CD4-positive, alpha-beta T cell treated with Interleukin-21 for 1 hour (primary cell): ENCODE data around the gene GFER.
A peak's percentile ranks its signal among the peaks of the same experiment; 100 is the strongest.
"Not testable (repeated sequence)": the region's sequence is repeated elsewhere in the genome, so short reads cannot be mapped to it uniquely, and the experiment has no call there.

Experiments
- DNase-seq: peaks from one replicate; pipeline ENCODE4 v3.0.0-alpha.2; 2020

GFER gene

DNA sequence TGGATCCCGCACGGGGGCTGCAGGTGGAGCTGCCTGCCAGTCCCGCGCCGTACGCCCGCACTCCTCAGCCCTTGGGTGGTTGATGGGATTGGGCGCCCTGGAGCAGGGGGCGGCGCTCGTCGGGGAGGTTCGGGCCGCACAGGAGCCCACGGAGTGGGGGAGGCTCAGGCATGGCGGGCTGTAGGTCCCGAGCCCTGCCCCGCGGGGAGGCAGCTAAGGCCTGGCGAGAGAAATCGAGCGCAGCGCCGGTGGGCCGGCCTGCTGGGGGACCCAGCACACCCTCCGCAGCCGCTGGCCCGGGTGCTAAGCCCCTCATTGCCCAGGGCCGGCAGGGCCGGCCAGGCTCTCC is 25.9 kb upstream of the GFER start:
- DNase-seq: not testable (repeated sequence)

DNA sequence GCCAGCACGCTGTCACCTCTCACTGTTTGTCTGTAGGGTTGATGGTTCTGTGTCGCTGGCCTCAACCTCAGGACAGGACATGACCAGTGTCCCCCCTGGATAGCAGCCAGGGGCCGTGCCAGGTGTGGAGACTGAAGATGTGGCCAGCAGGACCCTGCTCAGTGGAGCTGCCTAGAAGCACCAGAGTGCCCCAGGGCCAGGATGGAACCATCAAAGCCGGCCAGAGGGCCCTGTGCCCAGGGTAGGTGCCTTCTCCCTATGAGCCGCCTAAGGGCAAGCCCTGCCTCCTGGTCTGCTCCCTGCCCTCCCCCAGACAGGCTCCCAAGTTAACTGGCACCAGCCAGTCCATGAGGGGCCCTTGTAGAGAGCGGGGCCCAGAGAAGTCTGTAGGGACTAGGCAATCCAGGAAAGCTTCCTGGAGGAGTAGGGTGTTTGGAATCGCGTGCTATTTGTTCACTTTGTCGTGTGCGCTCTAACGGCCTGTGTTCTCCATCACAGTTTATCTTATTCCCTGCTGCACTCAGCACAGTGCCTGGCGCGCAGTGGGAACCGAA is 25.2 kb upstream of the GFER start:
- no peak for DNase-seq

DNA sequence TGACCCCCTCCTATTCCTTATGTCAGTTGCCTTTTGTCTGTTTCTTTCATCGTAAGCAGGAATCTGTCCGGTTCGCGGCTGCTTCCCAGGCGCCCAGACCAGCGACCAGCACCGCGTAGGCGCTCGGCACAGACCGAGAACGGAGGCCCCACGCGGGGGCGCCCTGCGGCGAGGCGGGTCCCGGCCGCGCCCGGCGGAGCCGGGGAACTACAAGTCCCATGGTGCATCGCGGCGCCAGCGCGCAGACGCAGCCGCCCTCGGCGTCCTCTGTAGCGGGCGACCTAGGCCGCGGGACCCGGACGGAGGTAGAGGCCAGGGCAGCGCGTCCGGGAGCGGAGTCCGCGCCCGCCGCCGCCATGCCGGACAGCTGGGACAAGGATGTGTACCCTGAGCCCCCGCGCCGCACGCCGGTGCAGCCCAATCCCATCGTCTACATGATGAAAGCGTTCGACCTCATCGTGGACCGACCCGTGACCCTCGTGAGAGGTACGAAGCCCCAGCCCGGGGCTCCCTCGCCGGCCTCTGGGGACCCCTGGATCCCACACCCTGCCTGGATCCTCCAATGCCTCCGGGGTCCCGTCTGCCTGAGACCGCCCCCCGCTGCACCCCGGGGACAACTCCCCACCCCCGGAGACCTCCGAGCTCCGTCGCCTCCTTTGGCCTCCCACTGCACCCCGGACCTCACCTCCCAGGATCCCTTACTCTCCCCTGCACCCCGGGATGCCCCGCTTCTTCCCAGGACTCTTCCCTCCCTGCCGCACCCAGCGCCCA is 24.5 kb upstream of the GFER start, which contains the start of gene NDUFB10:
TSS of gene NDUFB10 (plus strand) at position 270 of the 771 bp plus-strand sequence. CDS start at position 357, 87 bp downstream.
- DNase-seq: peak; percentile 91

DNA sequence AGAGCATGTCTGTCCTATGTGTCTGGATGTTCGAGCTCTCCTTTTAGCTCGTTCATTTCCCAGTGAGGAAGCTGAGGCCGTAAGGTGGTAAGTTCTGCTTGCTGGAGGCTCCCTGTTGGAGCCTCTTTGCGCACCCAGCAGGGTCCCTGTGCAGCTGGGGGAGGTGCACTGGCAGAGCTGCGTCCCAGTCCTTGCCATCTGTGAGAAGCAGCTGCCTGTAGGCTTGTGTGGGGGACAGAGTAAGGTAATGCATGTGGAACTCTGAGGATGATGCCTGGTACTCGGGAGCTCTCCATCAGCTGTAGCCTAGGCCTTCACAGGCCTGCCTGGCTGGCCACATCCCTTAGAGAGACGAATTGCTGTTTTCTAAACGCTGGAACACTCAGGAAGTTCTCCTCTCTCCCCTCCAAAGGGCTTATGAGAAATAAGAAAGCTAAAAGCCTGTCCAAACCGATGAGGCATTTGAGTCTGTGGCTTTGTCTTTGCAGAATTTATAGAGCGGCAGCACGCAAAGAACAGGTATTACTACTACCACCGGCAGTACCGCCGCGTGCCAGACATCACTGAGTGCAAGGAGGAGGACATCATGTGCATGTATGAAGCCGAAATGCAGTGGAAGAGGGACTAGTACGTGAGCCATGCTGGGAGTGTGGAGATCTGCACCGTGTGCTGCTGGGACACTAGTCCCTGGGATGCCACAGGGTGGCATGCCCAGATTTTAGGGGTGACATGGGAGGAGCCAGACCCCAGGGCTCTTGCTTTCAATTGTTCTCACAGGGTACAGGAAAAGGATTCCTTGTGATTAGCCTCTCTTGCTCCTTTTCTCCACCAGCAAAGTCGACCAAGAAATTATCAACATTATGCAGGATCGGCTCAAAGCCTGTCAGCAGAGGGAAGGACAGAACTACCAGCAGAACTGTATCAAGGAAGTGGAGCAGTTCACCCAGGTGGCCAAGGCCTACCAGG is 23.0 kb upstream of the GFER start:
- peak; percentile 49 for DNase-seq

DNA sequence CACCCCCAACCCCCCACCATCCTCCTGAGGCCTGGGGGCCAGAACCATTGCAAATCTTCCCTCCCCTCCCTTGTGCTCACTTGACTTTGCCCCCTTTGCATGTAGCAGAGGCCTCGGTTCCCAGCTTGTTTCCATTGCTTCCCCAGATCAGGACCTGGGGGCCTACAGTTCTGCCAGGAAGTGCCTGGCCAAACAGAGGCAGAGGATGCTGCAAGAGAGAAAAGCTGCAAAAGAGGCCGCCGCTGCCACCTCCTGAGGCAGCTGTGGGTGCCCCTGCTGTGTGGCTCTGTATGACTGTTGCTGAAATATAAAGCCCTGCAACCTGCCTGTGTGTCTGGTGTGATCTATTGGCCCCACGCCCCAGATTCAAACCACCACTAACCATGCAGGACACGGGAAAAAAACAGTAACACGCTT is 22.3 kb upstream of the GFER start:
- DNase-seq: no peak

DNA sequence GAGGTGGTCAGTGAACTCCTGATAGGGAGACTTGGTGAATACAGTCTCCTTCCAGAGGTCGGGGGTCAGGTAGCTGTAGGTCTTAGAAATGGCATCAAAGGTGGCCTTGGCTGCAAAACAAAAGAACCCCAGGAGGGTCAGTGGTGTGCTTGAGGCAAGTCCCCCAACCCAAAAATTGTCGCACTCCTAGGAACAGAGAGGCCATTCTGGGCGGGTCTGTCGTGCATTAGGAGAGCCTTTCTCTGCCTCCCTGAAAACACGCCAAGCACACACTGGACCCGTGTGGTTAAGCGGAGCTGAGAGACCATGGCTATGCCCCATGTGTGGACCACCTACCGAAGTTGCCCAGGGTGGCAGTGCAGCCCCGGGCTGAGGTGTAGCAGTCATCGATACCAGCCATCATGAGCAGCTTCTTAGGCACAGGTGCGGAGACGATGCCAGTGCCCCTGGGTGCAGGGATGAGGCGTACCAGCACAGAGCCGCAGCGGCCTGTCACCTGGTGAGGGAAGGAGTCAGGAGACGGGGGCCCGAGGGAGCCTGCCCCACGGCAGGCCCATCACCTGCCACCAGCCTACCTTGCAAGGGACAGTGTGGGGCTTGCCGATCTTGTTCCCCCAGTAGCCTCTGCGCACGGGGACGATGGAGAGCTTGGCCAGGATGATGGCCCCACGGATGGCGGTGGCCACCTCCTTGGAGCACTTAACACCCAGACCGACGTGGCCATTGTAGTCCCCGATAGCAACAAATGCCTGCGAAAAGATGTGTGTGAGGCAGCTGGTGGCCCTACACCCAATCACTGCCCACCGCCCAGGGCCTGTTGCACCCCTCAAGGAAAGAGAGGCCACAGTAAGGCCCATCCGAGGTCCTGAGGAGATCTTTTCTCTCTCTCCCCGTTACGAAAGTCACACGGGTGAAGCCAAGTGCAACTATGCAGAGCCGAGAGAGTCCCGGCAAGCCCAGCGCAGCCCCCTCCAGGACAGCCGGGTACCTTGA is 21.5 kb upstream of the GFER start:
- DNase-seq: not testable (repeated sequence)

DNA sequence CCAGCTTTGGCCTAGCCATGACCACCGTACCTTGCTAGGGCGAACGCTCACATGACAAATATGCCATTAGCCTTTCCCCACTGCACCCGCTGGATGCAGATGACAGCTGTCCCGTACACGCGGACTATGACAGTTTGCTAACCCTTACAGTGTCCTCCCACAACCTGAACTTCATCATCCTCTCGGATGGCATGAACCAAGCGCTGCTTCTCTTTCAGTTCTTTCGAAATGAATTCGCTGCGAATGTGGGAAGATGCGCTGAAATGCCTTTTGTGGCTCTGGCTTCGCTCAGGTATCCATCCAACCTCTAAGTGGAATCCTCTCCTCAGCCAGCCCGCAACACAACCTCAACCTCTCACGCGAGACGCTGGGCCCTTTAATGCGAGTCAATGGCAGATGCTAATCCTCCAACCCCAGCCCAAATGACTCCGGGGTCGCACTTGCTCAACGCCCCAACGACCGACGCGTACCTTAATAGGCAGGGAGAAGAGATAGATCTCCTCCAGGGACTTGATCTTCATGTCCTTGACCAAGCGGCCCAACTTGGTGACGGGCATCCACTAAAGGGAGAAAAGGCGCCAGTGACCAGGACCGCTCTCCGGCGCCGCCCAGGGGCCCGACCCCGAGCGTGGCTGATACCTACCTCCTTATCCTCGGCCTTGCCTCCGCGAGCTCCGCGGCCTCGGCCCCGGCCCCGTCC is 20.0 kb upstream of the GFER start:
- DNase-seq: peak; percentile 55

DNA sequence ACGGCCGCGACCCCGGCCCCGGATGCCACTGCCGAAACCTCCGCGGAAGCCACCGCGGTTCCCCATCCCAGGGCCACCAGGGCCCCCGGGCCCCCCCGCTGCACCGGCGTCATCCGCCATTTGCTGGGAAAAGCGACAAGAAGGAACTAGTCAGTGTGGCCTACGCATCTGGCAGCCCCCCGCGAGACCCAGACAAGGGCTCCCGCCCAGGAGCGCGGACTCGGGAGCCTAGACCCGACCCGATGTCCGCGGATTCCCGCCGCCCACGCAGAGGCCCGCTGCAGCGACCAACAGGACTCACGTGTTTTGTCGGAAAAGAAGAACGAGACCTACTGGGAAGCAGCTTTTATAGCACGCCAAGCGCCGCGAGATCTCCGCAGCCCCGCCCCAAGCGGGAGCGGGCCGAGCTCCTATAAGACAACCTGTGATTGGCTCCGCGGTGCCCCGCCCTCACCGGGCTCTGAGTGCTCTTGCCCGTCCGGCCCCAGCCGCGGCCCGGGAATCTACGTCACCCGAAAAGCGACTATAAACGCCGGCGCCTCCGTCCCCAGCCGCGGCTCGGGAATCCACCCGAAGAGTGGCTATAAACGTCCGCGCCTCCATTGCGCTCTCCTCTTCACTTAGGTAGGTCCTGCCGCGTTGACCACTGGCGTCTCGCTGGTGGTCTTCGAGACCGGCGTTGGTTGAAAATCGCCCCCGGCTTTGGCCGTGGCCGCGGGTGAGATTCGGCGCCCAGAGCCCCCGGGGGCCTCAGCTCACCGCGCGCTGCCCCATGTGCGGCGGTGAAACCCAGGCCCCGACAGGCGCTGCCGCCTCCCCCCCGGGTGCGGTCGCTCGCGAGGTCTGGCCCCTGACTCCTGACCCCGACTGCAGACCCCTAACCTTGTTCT is 19.2 kb upstream of the GFER start, which contains the start of gene RPS2:
TSS of gene RPS2 (minus strand) at position 321 of the 890 bp plus-strand sequence. CDS start at position 120, 201 bp downstream.
- peak; percentile 99 for DNase-seq

DNA sequence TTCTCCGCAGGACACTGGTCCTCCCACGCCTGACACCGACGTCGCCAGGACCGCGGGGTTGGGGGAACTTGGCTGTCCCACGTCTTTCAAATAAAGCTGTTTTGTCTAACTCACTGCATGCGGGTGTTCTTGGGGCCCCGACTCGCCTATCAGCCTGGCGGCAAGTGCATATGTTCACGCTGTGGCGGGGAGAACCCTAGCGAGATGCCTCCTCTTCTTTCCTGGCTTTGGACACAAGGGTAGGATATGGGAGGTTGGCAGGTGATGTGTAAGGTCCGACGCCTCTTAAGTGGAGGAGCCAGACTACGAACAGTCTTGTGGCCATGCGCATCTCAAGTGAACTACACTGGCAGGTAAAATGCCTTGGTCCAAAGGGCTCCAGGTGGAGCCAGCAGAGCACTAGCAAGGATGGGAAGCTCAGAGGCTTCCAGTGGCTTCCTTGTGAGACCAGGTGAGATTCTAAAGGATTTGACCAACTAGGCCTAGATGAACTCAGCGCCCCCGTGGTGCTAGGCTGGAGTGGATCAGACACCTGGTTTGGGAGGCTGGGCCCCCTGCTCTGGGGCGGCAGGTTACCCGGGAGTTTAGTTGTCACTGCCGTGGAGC is 18.5 kb upstream of the GFER start:
- DNase-seq: peak; percentile 32

DNA sequence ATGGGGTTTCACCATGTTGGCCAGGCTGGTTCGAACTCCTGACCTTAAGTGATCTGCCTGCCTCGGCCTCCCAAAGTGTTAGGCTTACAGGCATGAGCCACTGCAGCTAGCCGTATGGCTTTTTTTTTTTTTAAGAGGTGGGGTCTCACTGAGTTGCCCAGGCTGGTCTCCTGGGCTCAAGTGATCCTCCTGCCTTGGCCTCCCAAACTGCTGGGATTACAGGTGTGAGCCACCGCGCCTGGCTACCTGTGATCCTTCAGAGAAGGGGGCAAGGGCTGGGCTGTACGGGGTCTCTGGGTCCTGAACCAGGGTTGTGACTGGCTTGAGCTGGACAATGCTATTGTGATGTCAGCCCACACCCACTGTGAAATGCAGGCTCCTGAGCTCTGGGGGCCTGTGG is 17.5 kb upstream of the GFER start, which contains the start of gene RNF151:
TSS of gene RNF151 (plus strand) at position 397 of the 400 bp plus-strand sequence. CDS start 26 bp downstream, outside the sequence.
- no peak for DNase-seq

DNA sequence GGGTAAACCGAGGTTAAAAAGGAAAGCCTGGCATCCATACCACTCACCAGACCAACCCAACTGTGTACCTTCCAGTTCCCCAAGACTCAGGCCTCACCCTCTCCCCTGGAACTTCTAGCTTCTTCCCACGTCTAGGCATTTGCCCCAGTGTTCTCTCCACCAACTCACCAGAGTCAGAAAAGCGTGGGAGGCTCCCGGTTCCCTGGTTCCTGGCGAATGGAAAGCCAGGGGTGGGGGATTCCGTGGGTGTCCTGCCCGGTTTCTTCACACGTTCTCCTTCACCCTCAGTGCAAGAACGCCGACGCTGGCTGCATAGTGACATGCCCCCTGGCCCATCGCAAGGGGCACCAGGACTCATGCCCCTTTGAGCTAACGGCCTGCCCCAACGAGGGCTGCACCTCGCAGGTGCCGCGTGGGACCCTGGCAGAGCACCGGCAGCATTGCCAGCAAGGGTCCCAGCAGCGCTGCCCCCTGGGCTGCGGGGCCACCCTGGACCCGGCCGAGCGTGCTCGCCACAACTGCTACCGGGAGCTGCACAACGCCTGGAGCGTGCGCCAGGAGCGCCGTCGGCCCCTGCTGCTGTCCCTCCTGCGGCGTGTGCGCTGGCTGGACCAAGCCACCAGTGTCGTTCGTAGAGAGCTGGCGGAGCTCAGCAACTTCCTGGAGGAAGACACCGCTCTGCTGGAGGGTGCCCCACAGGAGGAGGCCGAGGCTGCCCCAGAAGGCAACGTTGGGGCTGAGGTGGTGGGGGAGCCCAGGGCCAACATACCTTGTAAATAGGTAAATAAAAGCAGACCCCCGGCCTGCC is 15.6 kb upstream of the GFER start:
- DNase-seq: no peak

DNA sequence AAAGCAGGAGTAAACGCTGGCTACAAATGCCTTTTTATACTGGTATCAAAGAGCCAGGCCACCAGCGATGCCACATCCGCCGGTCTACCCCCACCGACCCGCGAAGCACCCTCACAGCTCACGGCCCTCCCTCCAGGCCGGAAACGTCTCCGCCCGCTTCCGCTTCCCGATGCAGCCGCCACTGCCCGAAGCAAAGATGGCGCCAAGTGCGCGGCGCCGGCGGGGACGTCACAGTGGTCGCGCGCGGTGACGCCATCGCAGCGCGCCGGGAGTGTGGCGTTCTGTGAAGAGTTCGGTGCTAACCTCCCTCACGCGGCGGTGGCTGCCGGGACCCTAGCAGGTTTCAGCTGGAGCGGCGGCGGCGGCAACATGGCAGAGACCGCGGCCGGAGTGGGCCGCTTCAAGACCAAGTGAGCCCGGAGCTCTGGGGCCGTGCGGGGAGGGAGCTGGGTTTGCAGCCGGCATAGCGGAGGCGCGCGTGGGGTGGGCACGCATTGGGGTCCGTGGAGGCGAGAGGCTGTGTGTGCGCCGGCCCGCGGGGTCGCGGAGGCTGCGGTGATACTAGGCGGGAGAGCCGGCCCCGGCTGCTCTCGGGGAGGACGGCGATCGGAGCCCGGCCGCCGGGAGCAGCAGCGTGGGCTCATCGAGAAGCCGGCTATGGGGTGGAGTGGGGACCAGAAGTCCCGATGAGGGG is 12.1 kb upstream of the GFER start, which contains the start of gene TBL3:
TSS of gene TBL3 (plus strand) at position 258 of the 694 bp plus-strand sequence. CDS start at position 370, 112 bp downstream.
- peak; percentile 97 for DNase-seq

DNA sequence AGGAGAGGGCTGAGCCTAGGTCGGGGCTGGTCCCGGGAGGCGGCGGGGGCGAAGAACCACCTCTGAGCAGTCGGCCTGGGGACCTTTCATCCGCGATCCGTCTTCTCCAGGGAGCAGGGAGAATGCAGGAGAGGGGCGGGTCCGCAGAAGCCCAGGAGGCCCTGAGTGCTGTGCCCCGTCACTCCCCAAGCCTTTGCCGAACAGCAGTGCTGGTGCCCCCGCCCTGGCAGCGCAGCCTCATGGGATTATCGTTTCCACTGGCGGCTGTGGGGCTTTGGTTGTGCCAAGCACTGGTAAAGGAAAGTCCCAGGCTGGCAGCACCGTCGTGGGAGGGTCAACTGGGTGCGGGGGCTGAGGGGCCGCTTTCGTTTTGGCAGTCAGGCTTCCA is 11.5 kb upstream of the GFER start:
- DNase-seq: no peak

DNA sequence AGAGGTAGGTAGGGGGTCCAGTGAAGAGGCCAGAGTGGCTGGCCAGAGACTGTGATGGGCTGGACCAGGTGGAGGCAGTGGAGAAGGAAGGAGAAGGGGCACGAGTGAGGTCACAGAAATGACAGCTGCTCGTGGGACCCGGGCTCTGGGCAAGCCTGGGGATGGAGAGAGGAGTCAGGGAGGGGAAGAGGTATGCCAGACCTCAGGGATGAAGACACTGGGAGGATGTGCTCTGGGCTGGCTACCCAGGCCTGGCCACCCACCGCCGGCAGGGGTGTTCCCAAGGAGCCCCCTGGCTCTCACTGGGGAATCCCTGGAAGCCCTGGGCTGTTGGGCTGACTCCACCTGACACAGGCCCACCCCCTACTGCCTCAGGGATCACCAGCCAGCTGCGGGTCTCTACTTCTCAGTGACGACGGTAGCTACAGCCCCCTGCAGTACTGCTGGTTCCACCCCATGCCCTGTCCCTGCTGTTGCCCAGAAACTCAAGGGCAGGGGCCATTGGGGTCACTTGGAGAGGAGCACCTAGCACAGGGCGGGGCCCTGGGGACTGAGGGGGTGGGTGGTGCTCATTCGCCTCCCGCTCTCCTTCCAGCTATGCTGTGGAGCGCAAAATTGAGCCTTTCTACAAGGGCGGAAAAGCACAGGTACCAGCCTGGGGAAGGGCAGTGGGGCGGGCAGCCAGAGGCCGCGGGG is 10.4 kb upstream of the GFER start:
- no peak for DNase-seq

DNA sequence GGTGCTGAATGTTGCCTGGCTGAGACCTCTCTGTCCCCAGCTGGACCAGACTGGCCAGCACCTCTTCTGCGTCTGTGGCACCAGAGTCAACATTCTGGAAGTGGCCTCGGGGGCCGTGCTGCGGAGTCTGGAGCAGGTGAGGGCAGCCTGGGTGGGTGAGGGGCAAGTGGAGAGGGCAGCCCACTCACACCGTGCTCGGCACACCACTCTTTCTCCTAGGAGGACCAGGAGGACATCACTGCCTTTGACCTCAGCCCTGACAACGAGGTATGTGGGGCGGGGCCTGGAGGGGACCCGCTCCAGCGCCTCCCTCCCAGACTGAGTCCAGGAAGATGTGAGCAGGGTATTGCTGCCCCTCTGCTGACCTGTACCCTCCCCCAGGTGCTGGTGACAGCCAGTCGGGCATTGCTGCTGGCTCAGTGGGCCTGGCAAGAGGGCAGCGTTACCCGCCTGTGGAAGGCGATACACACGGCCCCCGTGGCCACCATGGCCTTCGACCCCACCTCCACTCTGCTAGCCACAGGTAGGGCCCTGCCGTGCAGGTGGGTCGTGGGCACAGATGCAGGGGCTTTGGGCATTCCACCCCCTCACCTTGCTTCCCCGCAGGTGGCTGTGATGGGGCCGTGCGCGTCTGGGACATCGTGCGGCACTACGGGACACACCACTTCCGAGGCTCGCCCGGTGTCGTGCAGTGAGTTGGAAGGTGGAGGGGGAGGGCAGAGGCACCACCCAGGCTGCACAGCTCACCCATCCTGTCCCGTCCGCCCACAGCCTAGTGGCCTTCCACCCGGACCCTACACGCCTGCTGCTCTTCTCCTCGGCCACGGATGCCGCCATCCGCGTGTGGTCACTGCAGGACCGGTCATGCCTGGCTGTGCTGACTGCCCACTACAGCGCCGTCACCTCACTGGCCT is 9.6 kb upstream of the GFER start:
- no peak for DNase-seq
